Measurements from ENCODE around the gene ITGB5.

Gene ITGB5, protein sequence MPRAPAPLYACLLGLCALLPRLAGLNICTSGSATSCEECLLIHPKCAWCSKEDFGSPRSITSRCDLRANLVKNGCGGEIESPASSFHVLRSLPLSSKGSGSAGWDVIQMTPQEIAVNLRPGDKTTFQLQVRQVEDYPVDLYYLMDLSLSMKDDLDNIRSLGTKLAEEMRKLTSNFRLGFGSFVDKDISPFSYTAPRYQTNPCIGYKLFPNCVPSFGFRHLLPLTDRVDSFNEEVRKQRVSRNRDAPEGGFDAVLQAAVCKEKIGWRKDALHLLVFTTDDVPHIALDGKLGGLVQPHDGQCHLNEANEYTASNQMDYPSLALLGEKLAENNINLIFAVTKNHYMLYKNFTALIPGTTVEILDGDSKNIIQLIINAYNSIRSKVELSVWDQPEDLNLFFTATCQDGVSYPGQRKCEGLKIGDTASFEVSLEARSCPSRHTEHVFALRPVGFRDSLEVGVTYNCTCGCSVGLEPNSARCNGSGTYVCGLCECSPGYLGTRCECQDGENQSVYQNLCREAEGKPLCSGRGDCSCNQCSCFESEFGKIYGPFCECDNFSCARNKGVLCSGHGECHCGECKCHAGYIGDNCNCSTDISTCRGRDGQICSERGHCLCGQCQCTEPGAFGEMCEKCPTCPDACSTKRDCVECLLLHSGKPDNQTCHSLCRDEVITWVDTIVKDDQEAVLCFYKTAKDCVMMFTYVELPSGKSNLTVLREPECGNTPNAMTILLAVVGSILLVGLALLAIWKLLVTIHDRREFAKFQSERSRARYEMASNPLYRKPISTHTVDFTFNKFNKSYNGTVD

GRCh38 chr3:124887177-124887931 lies at the start of gene ITGB5:
ITGB5 (minus strand) TSS chr3:124887365; CDS start chr3:124887000, 365 bp downstream.
- no peak for DNase-seq

DNA sequence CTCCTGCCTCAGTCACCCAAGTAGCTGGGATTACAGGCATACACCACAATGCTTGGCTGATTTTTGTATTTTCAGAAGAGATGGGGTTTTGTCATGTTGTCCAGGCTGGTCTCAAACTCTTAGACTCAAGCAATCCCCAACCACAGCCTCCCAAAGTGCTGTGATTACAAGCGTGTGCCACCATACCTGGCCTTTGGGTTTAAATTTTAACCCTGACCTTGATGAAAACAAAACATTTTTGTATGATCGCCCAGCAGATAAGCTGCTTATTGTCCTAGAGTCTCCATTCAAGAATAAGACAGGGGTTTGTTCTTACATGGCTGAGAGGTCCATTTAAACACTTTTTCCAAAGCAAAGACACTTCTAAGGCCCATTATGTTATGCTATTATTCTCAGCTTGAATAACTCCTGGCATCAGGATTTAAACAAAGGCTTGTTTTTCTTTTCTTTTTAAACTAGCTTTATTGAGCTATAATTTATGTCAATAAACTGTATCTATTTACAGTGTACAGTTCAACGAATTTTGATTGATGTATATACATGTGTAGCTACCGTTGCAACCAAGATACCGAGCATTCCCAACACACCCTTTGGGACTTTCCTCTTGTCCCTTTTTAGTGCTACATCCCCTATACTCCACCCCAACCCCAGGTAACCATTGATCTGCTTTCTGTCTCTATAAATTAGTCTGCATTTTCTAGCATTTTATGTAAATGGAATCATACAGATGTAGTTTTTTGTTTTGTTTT lies 48.8 kb upstream of the ITGB5 start:
- DNase-seq: no peak

DNA sequence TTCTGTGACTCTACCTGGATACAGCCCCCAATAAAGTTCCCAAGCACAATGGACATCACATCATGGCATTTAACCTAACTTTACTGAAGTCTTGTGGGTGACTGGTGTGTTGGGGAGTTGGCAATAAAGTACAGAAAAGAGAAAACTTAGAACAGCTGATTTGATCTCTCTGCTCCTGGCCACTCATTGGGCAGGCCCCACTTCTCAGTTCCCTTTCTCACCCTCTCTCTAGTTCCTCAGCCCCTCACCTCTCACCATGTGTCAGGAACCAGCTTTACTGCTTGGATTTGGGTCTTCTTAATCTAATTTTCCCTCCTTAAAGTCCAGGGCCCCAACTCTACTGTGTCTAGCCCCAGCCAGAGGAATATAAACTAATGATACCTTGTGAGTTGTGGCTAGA lies 48.1 kb upstream of the ITGB5 start:
- DNase-seq: no peak

DNA sequence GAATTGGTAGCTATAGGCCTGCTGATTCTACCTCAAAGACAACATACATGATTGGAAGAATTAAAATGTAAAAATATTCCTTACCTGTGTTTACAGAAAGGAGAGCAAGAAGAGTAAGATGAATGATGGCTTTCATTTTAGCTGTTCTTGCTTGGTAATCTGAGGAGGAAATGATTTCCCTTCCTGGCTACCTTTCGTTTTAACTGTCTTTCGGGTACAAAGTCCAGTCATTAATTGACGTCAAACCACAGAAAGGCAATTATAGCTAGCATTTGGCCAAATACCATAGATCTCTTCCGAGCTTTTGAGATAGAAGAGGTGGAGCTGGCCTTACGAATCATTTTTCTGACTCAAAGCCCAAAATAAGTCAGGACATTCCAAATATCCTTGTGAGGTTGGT lies 47.4 kb upstream of the ITGB5 start, which contains the start of gene MUC13:
TSS of gene MUC13 (minus strand) at position 175 of the 400 bp plus-strand sequence. CDS start at position 136, 39 bp downstream.
- no peak for DNase-seq

GRCh38 chr3:124928333-124929202 lies 41.4 kb upstream of the ITGB5 start:
- peak; percentile 61 for DNase-seq

GRCh38 chr3:124927574-124928045 lies 40.4 kb upstream of the ITGB5 start:
- no peak for DNase-seq

- DNase-seq: no peak
These were observed 39.4 kb upstream of the ITGB5 start for GRCh38 chr3:124926426-124927101.

DNA sequence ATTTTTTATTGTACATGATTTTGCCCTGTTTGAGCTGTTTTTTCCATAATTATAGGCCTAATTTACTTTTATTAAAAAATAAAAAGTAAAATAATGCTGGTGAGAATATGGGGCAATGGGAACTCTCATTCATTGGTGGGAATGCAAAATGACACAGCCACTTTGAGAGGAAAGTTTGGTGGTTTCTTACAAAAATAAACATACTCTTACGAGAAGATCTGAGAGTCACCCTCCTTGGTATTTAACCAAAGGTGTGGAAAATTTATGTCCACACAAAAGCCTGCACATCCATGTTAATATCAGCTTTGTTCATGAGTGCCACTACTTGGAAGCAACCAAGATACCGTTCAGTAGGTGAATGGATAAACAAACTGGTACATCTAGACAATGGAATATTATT lies 37.6 kb upstream of the ITGB5 start:
- no peak for DNase-seq

DNA sequence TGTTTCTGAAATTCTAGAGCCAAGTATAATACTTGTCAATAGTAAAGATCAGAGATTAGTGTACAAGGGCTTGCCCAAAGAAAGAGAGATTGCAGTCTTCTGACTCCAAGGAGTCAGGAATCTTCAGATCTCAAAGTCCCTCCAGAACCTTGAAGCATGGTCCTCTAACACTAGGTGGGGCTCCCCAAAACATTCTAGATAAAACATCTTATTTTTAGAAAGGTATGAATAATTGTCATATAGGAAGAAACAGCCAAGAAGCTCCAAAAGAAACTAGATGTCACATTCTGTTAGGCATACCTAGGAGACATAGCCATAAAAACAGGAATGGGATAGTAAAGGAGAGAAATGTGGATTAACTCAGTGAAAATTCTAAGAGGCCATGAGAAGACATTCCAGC lies 36.7 kb upstream of the ITGB5 start:
- no peak for DNase-seq

DNA sequence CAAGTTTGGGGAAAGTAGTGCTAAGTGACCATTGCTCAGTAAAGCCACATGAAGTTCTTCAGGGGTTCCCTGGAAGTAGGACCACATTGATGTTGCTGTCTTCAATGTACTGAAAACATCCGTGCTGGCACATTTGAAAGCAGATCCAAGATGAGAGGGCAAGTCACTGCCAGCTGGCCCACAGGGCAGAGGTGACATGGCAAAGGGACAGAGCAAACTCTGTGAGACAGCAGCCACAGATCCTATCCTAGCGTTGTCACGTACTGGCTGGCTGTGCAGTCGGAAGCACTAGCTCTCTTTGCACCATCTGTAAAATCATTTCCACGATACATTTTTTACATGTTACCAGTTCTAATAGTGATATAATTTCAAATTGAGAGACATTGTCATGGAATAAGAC lies 33.6 kb upstream of the ITGB5 start:
- no peak for DNase-seq

DNA sequence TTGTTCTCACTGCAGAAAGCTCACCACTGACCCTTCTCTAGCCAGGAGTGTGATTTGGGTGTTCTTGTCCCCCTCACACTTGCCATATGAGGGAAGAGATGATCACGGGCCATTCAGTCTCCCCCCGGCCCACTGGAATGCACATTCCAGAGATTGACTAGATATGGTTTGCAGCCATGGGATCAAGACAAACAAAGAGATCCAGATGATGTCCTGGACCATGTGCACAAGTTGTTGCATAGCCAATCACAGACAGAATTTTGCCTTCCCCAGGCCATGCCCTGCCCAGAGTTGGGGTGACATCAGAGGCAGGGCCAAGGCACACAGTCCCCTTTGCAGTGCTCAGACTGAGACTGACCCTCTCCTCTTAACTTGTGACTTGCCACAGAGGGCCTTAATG lies 32.6 kb upstream of the ITGB5 start:
- no peak for DNase-seq

- DNase-seq: no peak
These were observed 31.4 kb upstream of the ITGB5 start for GRCh38 chr3:124918524-124918923.

GRCh38 chr3:124916837-124917409 lies 29.8 kb upstream of the ITGB5 start:
- DNase-seq: no peak

DNA sequence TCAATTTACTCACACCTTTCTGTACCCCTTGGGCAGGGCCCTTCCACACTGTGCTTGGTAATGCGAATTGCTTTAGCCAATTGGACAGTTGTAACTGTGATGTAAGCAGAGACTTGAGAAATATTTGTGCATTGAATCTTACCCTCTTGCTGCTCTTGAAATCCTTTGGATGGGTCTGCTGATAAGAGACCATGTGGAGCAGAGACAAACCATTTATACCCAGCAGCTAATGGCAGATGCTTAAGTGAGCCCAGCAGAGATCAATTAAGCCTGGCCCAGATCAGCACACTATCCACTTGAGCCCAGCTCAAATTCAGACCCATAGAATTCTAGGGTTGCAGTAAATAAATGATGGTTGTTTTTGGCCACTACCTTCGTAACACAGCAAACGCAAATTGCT lies 28.1 kb upstream of the ITGB5 start:
- no peak for DNase-seq

DNA sequence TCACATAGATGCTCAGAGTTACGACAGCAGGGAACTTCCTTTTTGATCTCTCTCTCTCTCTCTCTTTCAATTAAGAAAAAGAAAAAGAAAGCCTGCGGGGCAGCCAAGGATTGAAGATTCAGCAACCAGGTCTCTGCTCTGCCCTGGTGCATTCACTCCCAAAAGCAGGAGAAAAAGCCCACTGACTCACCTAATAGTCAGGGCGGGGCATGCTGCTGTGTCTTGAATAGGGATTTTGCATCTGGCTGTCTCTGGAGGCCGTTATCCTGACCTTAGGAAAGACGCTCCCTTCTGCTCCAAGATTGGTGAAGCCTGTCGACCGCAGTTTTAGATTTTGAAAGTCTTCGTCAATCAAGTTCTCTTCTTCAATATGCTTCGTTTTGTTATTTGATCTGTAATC lies 20.8 kb upstream of the ITGB5 start:
- no peak for DNase-seq

DNA sequence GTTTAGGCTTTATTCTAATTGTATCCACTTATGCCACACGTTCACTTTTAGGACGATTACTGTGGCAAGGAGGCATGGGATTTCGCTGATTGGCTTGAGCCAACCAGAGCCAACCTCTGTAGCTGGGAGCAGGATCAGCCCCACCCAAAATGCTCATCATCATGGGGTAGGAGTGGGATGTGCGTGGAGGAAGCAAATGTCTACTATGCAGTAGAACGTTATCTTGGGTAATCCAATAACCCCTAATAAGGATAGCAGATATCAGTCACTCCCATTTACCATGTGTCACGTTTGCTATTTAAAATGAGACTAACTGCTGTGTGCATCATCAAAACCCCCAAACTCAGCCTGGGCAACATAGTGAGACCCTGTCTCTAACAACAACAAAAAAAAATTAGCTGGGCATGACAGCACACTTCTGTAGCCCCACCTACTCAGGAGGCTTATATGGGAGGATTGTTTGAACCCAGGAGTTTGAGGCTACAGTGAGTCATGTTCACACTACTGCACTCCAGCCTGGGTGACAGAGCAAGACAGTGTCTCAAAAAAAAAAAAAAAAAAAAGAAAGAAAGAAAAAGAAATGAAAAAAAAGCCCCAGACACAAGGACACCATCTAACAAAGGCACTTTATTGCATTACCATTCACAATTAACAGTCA lies 17.8 kb upstream of the ITGB5 start:
- no peak for DNase-seq

DNA sequence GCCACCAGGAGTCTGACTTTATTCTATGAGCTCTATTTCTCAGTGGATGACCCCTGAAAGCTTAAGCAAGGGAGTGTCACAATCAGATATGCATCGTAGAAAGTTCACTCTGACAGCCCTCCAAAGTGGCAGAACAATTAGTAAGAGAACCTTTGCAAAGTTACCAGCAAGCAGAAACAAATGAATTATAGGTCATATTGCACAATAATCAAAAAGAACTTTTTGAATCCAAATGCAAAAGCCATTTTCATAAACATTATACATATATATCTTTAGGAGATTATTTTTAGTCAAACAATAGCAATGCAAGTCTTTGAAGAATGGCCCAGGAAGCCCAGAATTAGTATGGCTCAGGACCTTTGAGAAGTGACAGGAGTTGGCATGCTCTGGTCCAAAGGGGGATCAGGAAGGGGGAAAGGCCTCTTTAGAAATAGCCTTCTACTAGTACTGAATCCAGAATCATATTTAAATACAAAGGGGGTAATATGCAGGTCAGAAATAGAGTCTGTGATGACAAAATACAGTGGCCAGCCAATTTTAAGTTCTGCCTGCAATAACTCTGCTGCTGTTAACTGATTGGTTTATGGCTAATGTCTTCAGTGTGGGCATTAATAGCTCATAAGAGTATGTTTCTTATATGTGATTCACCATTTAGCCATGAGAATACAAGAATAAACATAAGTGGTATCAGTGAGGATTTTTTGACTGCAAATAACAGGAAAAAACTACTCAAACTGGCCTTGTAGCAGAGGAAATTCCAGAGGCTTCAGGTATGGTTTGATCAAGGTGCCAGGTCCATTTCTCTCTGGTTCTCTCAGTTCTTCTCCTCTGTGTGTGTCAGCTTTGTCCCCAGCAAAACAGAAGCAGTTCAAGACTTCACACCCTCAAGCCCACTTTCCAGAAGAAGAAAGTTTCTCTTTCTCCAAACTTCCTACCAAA lies 17.0 kb upstream of the ITGB5 start:
- DNase-seq: no peak

- no peak for DNase-seq
These were observed 9.8 kb upstream of the ITGB5 start for GRCh38 chr3:124896824-124897526.
